ENCODE results near the gene ECI2. TPM values are rescaled to one million over a fixed set of nuclear protein-coding genes. Genes with fewer than 3 reads are reported as not detected.

Gene ECI2
- total RNA-seq, 6 donors from 2014 or later: 20.8 to 51.5 (median 34.1) TPM

GRCh38 chr6:4088704-4089103 is 46.7 kb downstream of the ECI2 start:
- 92 to 97% methylated on average over 7 of the region's 7 CpGs for WGBS, 2 donors
- ATAC-seq (ENCODE audit: low FRiP score in 2 of 2): no peak
- H3K27me3 ChIP-seq: no peaks in the 10 kb centered on the region
- H3K4me1 ChIP-seq: no peaks in the 10 kb centered on the region
- H3K4me3 ChIP-seq: no peak overlapping the region
- DNase-seq: no peak
- no peaks in the 10 kb centered on the region for H3K9me3 ChIP-seq
- TF ChIP-seq, protein P1, sequence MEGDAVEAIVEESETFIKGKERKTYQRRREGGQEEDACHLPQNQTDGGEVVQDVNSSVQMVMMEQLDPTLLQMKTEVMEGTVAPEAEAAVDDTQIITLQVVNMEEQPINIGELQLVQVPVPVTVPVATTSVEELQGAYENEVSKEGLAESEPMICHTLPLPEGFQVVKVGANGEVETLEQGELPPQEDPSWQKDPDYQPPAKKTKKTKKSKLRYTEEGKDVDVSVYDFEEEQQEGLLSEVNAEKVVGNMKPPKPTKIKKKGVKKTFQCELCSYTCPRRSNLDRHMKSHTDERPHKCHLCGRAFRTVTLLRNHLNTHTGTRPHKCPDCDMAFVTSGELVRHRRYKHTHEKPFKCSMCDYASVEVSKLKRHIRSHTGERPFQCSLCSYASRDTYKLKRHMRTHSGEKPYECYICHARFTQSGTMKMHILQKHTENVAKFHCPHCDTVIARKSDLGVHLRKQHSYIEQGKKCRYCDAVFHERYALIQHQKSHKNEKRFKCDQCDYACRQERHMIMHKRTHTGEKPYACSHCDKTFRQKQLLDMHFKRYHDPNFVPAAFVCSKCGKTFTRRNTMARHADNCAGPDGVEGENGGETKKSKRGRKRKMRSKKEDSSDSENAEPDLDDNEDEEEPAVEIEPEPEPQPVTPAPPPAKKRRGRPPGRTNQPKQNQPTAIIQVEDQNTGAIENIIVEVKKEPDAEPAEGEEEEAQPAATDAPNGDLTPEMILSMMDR (IDR thresholded peaks at IDR 0.05): no peak
- TF ChIP-seq POLR2AphosphoS5 (IDR thresholded peaks at IDR 0.05) (no peak), EP300 (IDR thresholded peaks at IDR 0.05) (no peak), POLR2A (IDR thresholded peaks at IDR 0.05) (no peak)
- no peaks in the 10 kb centered on the region for H3K36me3 ChIP-seq
- no peak overlapping the region for H3K27ac ChIP-seq

DNA sequence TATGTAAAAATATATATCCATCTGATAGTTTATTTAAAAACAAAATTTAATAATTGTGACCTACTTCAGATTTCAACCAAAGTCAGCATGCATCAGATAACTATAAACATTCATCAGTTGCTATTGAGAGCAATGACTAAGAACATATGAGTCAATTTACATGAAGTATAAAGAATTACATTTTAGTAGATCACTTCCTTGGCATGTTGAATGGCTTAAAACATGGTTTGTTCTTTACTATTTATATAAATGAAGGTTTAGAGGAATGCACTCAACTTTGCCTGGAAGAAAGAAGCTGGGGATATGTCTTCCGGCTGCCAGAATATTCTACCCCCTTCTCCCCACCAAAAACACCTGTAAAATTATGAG is 50.1 kb downstream of the ECI2 start:
- TF ChIP-seq, protein P1 (IDR thresholded peaks at IDR 0.05): no peak
- no peak for TF ChIP-seq POLR2A (IDR thresholded peaks at IDR 0.05)
- TF ChIP-seq EP300 (IDR thresholded peaks at IDR 0.05): no peak
- TF ChIP-seq POLR2AphosphoS5 (IDR thresholded peaks at IDR 0.05): no peak
- Histone ChIP-seq H3K27ac (no peak overlapping the region), H3K9me3 (no peaks in the 10 kb centered on the region), H3K4me1 (no peaks in the 10 kb centered on the region), H3K36me3 (no peaks in the 10 kb centered on the region), H3K4me3 (no peak overlapping the region), H3K27me3 (no peaks in the 10 kb centered on the region)
- no peak for DNase-seq
- ATAC-seq (ENCODE audit: low FRiP score in 2 of 2): no peak
- 95 to 97% methylated on average over 1 of the region's 1 CpG for WGBS, 2 donors

- TF ChIP-seq, protein P1 (IDR thresholded peaks at IDR 0.05): no peak
- TF ChIP-seq POLR2AphosphoS5 (IDR thresholded peaks at IDR 0.05): no peak
- no peak for TF ChIP-seq EP300 (IDR thresholded peaks at IDR 0.05)
- TF ChIP-seq POLR2A (IDR thresholded peaks at IDR 0.05): no peak
- Histone ChIP-seq H3K4me1 (no peaks in the 10 kb centered on the region), H3K36me3 (no peaks in the 10 kb centered on the region), H3K4me3 (no peak overlapping the region), H3K9me3 (no peaks in the 10 kb centered on the region), H3K27ac (no peak overlapping the region), H3K27me3 (no peaks in the 10 kb centered on the region)
- DNase-seq (no peak), ATAC-seq (ENCODE audit: low FRiP score in 2 of 2) (no peak)
- WGBS, 2 donors: 88% methylated on average over 9 of the region's 9 CpGs
These were observed 50.7 kb downstream of the ECI2 start for GRCh38 chr6:4084444-4085331.

- DNase-seq (peak in 1 of 2 donors; percentile 80), ATAC-seq (ENCODE audit: low FRiP score in 2 of 2) (no peak)
- Histone ChIP-seq H3K9me3 (no peaks in the 10 kb centered on the region), H3K4me3 (no peak within 1 kb of the TSS), H3K27me3 (peaks cover 0 to 10% (median 4%) of the 10 kb centered on the region in 4 donors), H3K36me3 (no peaks in the 10 kb centered on the region), H3K4me1 (no peaks in the 10 kb centered on the region), H3K27ac (no peak within 1 kb of the TSS)
- WGBS, 2 donors: 36 to 83% methylated on average over 25 to 42 of the region's 91 CpGs
- TF ChIP-seq EP300 (IDR thresholded peaks at IDR 0.05) (no peak), POLR2AphosphoS5 (IDR thresholded peaks at IDR 0.05) (no peak), POLR2A (IDR thresholded peaks at IDR 0.05) (no peak)
- TF ChIP-seq, protein P1 (IDR thresholded peaks at IDR 0.05): no peak
These were observed 56.5 kb downstream of the ECI2 start, which contains the start of gene FAM217A for GRCh38 chr6:4078691-4079471. Gene FAM217A (minus strand): TSS chr6:4079137. CDS start chr6:4077414, 1,723 bp downstream.
